A673 (cell line): Measurements from ENCODE around the gene SERGEF.

Source experiments
- CTCF ChIP-seq: fragments of 300-800, 200-600 bp; sonication (generic); conservative IDR thresholded peaks from 2 replicates; pipeline ENCODE4 v1.5.1; 2017; ENCODE audit warnings: low read depth, mild to moderate bottlenecking, antibody characterized with exemption, low read length, moderate library complexity, mixed read lengths
- EZH2 ChIP-seq: fragments of 200-600 bp; sonication (generic); IDR thresholded peaks from 2 replicates; pipeline ENCODE4 v1.6.1; 2017; ENCODE audit warnings: borderline replicate concordance, low read depth, mild to moderate bottlenecking, mixed read lengths, antibody characterized with exemption, low read length; ENCODE audit not compliant: poor library complexity, severe bottlenecking

- no peak for TF ChIP-seq CTCF
- no peak for TF ChIP-seq EZH2
These were observed 174.7 kb downstream of the SERGEF start for GRCh38 chr11:17838102-17838501.
